HepG2 (cell line): Measurements from ENCODE around the gene TRUB1. TPM values are rescaled to one million over a fixed set of nuclear protein-coding genes. Genes with fewer than 3 reads are reported as not detected.

Source experiments
- E2F5 ChIP-seq: sonication (generic); formaldehyde crosslinking; conservative IDR thresholded peaks from 2 replicates; pipeline ENCODE4 v1.4.0; 2020; ENCODE audit warnings: missing genetic modification reagents
- FUBP1 ChIP-seq: sonication (generic); formaldehyde crosslinking; IDR thresholded peaks from 2 replicates; pipeline ENCODE4 v1.5.1; 2020; ENCODE audit warnings: missing genetic modification reagents, mild to moderate bottlenecking, borderline replicate concordance
- HES4 ChIP-seq: sonication (generic); formaldehyde crosslinking; IDR thresholded peaks from 2 replicates; pipeline ENCODE4 v1.9.0; 2021; ENCODE audit warnings: mild to moderate bottlenecking, missing genetic modification reagents, borderline replicate concordance
- MAX ChIP-seq: IDR thresholded peaks from 2 replicates; pipeline ENCODE4 v1.6.1; 2012; ENCODE audit warnings: inconsistent platforms
- MXD3 ChIP-seq: IDR thresholded peaks from 2 replicates; pipeline ENCODE4 v1.6.1; 2016; ENCODE audit warnings: mild to moderate bottlenecking, missing biosample characterization, missing genetic modification reagents
- PATZ1 ChIP-seq: sonication (generic); formaldehyde crosslinking; IDR thresholded peaks from 2 replicates; pipeline ENCODE4 v1.4.0; 2020; ENCODE audit warnings: missing genetic modification reagents
- PLSCR1 ChIP-seq: sonication (generic); formaldehyde crosslinking; IDR thresholded peaks from 2 replicates; pipeline ENCODE4 v1.5.0; 2020; ENCODE audit warnings: missing genetic modification reagents, mild to moderate bottlenecking, borderline replicate concordance
- SMARCE1 ChIP-seq: fragments of 450-650 bp; IDR thresholded peaks from 2 replicates; pipeline ENCODE4 v1.6.1; 2017; ENCODE audit warnings: borderline replicate concordance
- ZBTB20 ChIP-seq: sonication (generic); formaldehyde crosslinking; IDR thresholded peaks from 2 replicates; pipeline ENCODE4 v1.8.1; 2023; ENCODE audit warnings: missing genetic modification reagents, low read depth, mild to moderate bottlenecking, borderline replicate concordance
- ZBTB49 ChIP-seq: sonication (generic); formaldehyde crosslinking; IDR thresholded peaks from 2 replicates; pipeline ENCODE4 v1.4.0; 2020; ENCODE audit warnings: missing genetic modification reagents, borderline replicate concordance
- ZFYVE20 ChIP-seq: sonication (generic); formaldehyde crosslinking; IDR thresholded peaks from 2 replicates; pipeline ENCODE4 v1.8.0; 2023; ENCODE audit warnings: low read depth, mild to moderate bottlenecking, moderate library complexity, missing genetic modification reagents, borderline replicate concordance
- ZNF136 ChIP-seq: sonication (generic); formaldehyde crosslinking; IDR thresholded peaks from 2 replicates; pipeline ENCODE4 v1.8.1; 2022; ENCODE audit warnings: low read depth, mild to moderate bottlenecking, moderate library complexity, missing genetic modification reagents
- ZNF18 ChIP-seq: sonication (generic); formaldehyde crosslinking; IDR thresholded peaks from 2 replicates; pipeline ENCODE4 v1.8.0; 2022; ENCODE audit warnings: mild to moderate bottlenecking, missing genetic modification reagents; ENCODE audit not compliant: insufficient replicate concordance
- ZNF550 ChIP-seq: sonication (generic); formaldehyde crosslinking; IDR thresholded peaks from 2 replicates; pipeline ENCODE4 v1.4.0; 2020; ENCODE audit warnings: mild to moderate bottlenecking, missing genetic modification reagents, borderline replicate concordance
- ZNF605 ChIP-seq: sonication (generic); formaldehyde crosslinking; IDR thresholded peaks from 2 replicates; pipeline ENCODE4 v1.8.0; 2022; ENCODE audit warnings: mild to moderate bottlenecking, missing genetic modification reagents
- ZNF75D ChIP-seq: sonication (generic); formaldehyde crosslinking; IDR thresholded peaks from 2 replicates; pipeline ENCODE4 v1.8.1; 2023; ENCODE audit warnings: missing genetic modification reagents, mild to moderate bottlenecking, borderline replicate concordance
- polyA plus RNA-seq, 8 experiments: library from polyadenylated mRNA; depleted of rRNA in 3 of 8; stranded (reverse) in 7 of 8; unstranded in 1 of 8; fragments of >200 nt; fragmentation: Illumina TruSeq in 4 of 8; extraction: Trizol in 4 of 8; gene quantifications; 2 replicates each; pipeline versions ENCODE4 v1.2.1 to v1.2.3, GENCODE V29; 2011 to 2016; ENCODE audit warnings: low read depth in 4 of 8, missing spikeins in 1 of 8, mixed read lengths in 1 of 8; ENCODE audit not compliant: insufficient read depth in 1 of 8
- total RNA-seq, 5 experiments: library from RNA; depleted of rRNA; stranded (reverse); fragments of >200 nt; fragmentation: Illumina TruSeq; extraction: Trizol; gene quantifications; 2 replicates each; pipeline ENCODE4 v1.2.3, GENCODE V29; 2016; ENCODE audit warnings: low read depth in 1 of 5

The TRUB1 gene
- total and polyA plus RNA-seq, 2 of the 13 experiments (the other 11 are each of a cell fraction or from before 2014, with no cell fraction given) = 10.6 to 38.9 TPM

- TF ChIP-seq ZNF605 (CRISPR knock-in tag) (peak; percentile 85), PLSCR1 (CRISPR knock-in tag) (no peak), FUBP1 (no peak; the same call in 1 of the 2 replicates), ZNF18 (no peak), ZFYVE20 (CRISPR knock-in tag) (no peak), MXD3 (CRISPR knock-in tag) (peak; percentile 57; the same call in 1 of the 2 replicates), E2F5 (CRISPR knock-in tag) (no peak), ZNF136 (CRISPR knock-in tag) (no peak), ZNF75D (CRISPR knock-in tag) (no peak), SMARCE1 (no peak), ZBTB49 (CRISPR knock-in tag) (no peak), ZNF550 (CRISPR knock-in tag) (no peak), HES4 (CRISPR knock-in tag) (no peak), ZBTB20 (peak; percentile 67; the same call in 1 of the 2 replicates), PATZ1 (CRISPR knock-in tag) (0 out of 2 replicates have a peak, but pooled peaks have one; percentile 8), MAX (peak; percentile 66; the same call in 1 of the 2 replicates)
These were observed at the start of gene TRUB1 (continued) for GRCh38 chr10:114937962-114938855.
